NOMO-1 (cell line): ENCODE data around the gene CLN6.
"Not testable (repeated sequence)": the region's sequence is repeated elsewhere in the genome, so short reads cannot be mapped to it uniquely, and the experiment has no call there.

ENCODE experiments used
- DNase-seq, 2 experiments: peaks; one replicate each; lab custom pipeline; 2025; ENCODE audit not compliant: unreplicated experiment in 2 of 2; lab: John Stamatoyannopoulos, UW

CLN6 gene

GRCh38 chr15:68207176-68207935 lies 22.2 kb downstream of the CLN6 start:
- no peak for DNase-seq

- no peak for DNase-seq
These were observed 22.8 kb downstream of the CLN6 start for GRCh38 chr15:68206711-68207151.

- DNase-seq = peak; percentile 63 to 88
These were observed 23.5 kb downstream of the CLN6 start for GRCh38 chr15:68205954-68206539.

GRCh38 chr15:68205558-68205944 lies 24.0 kb downstream of the CLN6 start:
- DNase-seq = no peak

GRCh38 chr15:68204776-68205557 lies 24.6 kb downstream of the CLN6 start, which contains the start of gene CALML4:
TSS of gene CALML4 (minus strand) at chr15:68205332. CDS start at chr15:68205247, 85 bp downstream.
- DNase-seq = peak in 1 of 2 experiments; percentile 52

DNA sequence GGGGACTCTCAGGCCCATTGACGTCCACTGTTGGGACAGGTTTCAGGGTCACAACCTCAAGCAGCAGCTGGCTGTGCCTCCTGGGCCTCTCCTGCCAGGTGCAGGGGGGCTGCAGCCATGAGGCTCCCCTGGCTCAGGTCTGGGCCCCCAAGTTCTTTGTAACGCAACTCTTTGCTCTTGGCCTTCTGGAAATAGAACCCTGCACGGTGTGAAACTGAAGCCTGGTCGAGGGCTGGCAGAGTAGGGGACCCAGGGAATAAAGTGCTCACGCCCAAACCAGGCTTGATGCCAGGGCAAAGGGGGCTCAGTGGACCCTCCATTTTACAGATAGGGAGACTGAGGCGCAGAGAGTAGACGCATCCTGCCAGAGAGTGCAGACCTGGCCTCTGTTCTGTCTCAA lies 25.2 kb downstream of the CLN6 start:
- DNase-seq = no peak

GRCh38 chr15:68203956-68204355 lies 25.6 kb downstream of the CLN6 start:
- no peak for DNase-seq

DNA sequence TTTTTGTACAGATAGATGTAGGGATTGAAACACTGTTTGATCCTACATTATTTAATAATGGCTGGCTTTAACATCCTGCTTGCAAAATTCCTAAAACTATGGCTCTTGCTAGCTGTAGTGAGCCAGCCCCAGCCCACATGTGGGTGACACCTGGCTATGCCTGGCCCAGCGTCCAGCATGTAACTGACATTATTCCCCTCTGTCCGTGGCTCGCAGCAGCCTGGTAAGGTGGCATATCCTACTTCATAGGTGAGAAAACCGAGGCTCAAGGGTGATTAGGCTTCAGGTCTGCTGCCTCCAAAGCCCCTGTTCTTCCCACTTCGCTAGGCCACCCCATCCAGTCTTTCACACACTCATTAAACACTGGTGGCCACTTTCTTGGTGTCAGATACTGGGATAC lies 26.0 kb downstream of the CLN6 start:
- no peak for DNase-seq

DNA sequence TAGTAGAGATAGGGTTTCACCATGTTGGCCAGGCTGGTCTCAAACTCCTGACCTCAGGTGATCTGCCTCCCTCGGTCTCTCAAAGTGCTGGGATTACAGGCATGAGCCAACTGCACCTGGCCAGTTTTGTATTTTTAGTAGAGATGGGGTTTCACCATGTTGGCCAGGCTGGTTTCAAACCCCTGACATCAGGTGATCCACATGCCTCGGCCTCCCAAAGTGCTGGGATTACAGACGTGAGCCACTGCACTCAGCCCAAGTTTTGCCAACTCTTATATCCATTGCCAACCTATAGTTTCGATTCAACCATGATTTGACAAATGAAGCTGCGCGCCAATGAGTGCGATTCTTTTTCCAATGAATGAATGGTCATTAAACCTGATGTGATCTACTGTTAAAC lies 26.5 kb downstream of the CLN6 start:
- DNase-seq = not testable (repeated sequence)

DNA sequence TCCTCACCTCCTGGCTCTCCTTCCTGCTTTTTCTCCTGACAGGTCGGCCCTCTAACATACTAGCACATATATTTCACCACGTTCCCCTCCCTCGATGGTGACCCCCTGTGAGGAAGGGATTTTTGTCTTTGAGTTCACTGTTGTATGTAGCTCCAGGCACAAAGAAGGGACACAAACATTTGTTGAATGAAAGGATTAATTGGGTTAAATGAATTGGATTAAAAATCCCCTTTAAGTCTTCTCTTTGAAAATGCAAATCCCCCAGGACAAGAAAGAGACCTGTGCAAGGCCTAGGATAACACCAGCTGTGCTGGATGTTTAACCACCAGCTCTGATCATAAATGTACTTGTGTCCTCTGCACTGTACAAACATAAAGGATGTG lies 27.7 kb downstream of the CLN6 start:
- no peak for DNase-seq

DNA sequence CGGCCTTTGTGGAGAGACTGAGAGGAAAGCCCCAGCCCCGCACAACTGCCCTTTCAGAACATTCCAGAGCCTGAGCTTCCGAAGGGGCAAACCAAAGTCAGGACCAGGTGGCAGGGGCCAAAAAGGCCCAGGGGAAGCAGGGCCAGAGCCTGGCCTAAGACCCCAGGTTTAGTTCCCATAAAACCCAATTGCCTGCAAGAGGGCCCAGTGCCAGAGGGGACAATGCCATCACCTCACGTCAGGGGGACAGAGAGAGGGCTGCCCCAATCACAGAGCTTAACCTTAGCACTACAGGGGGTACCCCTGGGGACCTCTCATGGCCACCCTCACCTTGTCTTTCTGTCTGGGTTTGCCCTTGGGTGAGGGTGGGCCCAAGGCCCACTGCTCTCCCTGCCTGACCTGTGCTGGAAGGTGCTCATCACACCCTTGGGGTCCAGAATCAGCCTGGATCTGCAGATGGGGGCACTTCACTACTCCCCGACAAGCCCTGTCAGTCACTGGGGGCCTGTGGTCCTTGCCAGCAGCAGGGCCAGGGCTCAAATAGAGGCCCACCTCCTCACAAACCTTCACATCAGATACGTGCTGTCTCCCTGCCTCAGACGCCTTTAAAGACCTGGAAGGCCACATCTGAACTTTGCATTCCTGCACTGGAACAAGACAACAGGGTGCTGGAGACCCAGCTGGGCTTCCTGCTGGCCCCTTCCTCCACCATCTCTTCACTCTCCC lies 28.2 kb downstream of the CLN6 start:
- no peak for DNase-seq

GRCh38 chr15:68200016-68200861 lies 29.3 kb downstream of the CLN6 start:
- no peak for DNase-seq

GRCh38 chr15:68199340-68199739 lies 30.2 kb downstream of the CLN6 start:
- DNase-seq = no peak

DNA sequence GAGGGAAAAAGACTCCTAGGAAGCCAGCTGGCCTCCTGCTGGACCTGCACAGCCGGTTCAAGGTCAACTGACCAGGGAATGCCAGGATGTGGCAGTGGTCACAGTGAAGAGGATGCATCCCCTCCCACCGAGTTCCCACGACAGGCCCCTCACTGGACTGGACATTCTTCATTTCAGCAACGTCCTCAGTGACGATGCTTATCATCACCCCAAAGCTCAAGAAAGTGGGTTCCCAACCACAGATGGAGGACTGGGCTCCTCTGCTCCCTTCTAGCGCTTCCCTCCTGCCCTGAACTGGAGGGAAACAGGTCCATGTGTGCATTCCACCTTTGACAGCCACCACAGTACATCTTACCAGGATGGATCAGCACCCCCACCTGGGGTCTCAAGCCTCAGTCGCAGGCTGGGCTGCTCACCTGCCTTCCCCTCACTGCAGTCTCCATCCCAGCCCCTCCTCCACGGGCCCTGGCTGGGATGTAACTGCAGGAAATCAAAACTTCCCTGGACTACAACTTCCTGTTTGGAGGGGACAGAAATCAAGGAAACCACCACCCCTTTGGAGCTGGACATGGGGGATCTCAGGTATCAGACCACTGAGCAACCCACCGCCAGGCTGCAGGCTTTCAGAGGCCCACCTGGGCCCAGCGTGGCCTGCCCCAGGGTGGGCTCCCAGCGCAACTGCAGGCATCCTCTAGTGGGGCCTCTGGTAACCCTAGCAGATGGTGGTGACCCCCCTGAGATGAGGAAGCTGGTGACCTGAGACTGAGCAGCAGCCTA lies 31.7 kb downstream of the CLN6 start:
- DNase-seq = no peak

DNA sequence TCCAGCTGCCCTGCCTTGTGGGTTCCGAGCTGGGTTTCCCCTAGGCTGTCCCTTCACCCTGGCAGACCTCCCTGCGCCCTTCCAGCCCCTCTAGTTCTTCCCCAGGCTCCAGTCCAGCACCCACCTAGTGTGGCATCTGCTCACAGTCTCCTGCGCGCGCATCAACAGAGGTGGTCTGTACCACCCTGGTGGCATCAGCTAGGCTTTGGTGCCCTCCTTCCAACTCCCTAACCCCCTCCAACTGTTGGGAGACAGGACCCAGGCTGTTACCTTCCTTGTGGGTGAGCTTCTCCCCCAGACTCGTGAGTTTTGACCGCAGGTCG lies 32.4 kb downstream of the CLN6 start:
- no peak for DNase-seq

- no peak for DNase-seq
These were observed 32.9 kb downstream of the CLN6 start for GRCh38 chr15:68196445-68197169.

DNA sequence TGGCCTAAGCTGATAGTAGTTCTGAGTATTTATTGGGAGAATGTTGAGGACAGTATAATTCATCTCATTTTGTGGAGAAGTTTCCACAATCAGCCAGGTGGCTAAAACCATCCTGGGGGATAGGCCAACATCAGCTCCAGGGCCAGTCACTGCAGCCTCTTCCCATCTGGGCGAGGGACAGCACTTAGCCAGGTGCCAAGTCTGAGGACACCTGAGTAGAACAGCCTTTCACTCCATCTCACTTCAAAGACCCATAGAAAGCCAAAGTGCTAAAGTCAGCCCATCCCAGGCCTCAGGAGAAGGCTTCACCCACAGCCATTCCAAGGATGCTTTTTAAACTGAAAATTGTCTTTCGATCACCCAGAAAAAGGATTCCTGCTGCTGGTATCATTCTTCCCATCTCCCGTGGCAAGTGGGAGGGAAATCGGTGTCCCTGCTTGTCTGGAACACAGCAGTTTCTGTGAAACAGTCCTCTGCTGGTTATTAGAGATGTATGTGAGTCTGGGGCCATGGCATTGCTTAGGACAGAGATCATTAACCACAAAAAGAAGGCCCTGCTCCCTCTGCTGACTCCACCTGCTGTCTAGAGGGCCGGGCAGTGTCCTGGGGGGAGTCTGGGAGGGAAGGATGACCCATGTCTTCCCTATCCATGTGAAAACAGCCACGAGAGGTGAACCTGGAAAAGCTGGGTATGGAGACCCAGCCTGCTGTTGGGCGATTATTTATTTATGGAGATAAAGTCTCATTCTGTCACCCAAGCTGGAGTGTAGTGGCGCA lies 34.0 kb downstream of the CLN6 start:
- no peak for DNase-seq
